ENCODE results near the gene NEK11.

NEK11 gene

GRCh38 chr3:131275556-131275955, 248.9 kb downstream of the NEK11 start:
- no peaks in the 10 kb centered on the region for H3K4me1 ChIP-seq (ENCODE audit: control insufficient read depth, insufficient read depth, low read length)
- no peaks in the 10 kb centered on the region for H3K9me3 ChIP-seq (ENCODE audit: control insufficient read depth, low read length)
- no peaks in the 10 kb centered on the region for H3K27me3 ChIP-seq (replicated peaks; ENCODE audit: control insufficient read depth, insufficient read depth, low read length)
- DNase-seq (ENCODE audit: low read depth) = no peak
- H3K9ac ChIP-seq (ENCODE audit: low read length) = no peak overlapping the region
- H3K4me3 ChIP-seq (ENCODE audit: low read length) = no peak overlapping the region
- H3K36me3 ChIP-seq (ENCODE audit: control insufficient read depth, insufficient read depth, low read length, severe bottlenecking) = no peaks in the 10 kb centered on the region

DNA sequence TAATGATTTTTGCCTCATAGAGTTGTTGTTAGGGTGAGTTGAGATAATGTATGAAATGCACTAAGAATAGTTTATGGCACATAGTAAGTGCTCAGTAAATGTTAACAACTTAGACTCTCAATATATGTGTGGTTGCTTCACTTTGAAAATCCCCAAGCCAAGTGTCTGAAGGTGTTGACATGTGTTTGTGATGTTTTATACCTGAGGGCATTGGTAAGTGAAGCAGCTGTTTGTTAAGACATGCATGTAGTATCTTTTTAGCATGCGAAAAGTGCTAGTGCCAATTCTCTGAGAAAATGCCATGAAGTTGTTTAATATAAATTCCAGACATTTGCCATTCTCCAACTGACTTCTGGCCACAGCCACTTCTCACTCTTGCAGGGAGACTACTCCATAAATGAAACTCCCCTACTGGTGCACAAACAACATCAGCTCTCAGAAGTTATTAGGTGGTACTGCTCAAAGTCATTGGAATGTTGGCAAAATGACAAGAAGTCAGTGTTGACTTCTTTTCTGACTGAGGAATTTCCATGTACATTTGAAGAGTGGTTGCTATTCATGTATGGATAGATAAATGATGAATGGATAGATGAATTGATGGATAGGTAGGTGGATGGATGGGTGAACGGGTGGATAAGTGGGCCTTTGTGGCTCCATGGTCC, 251.3 kb downstream of the NEK11 start:
- Histone ChIP-seq H3K9ac (ENCODE audit: low read length) (no peak overlapping the region), H3K9me3 (ENCODE audit: control insufficient read depth, low read length) (no peaks in the 10 kb centered on the region), H3K4me1 (ENCODE audit: control insufficient read depth, insufficient read depth, low read length) (no peaks in the 10 kb centered on the region), H3K4me3 (ENCODE audit: low read length) (no peak overlapping the region), H3K27me3 (replicated peaks; ENCODE audit: control insufficient read depth, insufficient read depth, low read length) (no peaks in the 10 kb centered on the region), H3K36me3 (ENCODE audit: control insufficient read depth, insufficient read depth, low read length, severe bottlenecking) (no peaks in the 10 kb centered on the region)
- peak; percentile 10 for DNase-seq (ENCODE audit: low read depth)

GRCh38 chr3:131279577-131279976, 252.9 kb downstream of the NEK11 start:
- Histone ChIP-seq H3K36me3 (ENCODE audit: control insufficient read depth, insufficient read depth, low read length, severe bottlenecking) (no peaks in the 10 kb centered on the region), H3K4me3 (ENCODE audit: low read length) (no peak overlapping the region), H3K9me3 (ENCODE audit: control insufficient read depth, low read length) (no peaks in the 10 kb centered on the region), H3K27me3 (replicated peaks; ENCODE audit: control insufficient read depth, insufficient read depth, low read length) (no peaks in the 10 kb centered on the region), H3K9ac (ENCODE audit: low read length) (no peak overlapping the region), H3K4me1 (ENCODE audit: control insufficient read depth, insufficient read depth, low read length) (no peaks in the 10 kb centered on the region)
- DNase-seq (ENCODE audit: low read depth) = no peak

- DNase-seq (ENCODE audit: low read depth) = no peak
- no peak overlapping the region for H3K4me3 ChIP-seq (ENCODE audit: low read length)
- H3K9ac ChIP-seq (ENCODE audit: low read length) = no peak overlapping the region
- H3K9me3 ChIP-seq (ENCODE audit: control insufficient read depth, low read length) = no peaks in the 10 kb centered on the region
- no peaks in the 10 kb centered on the region for H3K36me3 ChIP-seq (ENCODE audit: control insufficient read depth, insufficient read depth, low read length, severe bottlenecking)
- H3K27me3 ChIP-seq (replicated peaks; ENCODE audit: control insufficient read depth, insufficient read depth, low read length) = no peaks in the 10 kb centered on the region
- H3K4me1 ChIP-seq (ENCODE audit: control insufficient read depth, insufficient read depth, low read length) = no peaks in the 10 kb centered on the region
Measured at GRCh38 chr3:131282379-131282778, 255.7 kb downstream of the NEK11 start.

GRCh38 chr3:131282967-131283366, 256.3 kb downstream of the NEK11 start:
- Histone ChIP-seq H3K4me1 (ENCODE audit: control insufficient read depth, insufficient read depth, low read length) (no peaks in the 10 kb centered on the region), H3K4me3 (ENCODE audit: low read length) (no peak overlapping the region), H3K9ac (ENCODE audit: low read length) (no peak overlapping the region), H3K27me3 (replicated peaks; ENCODE audit: control insufficient read depth, insufficient read depth, low read length) (no peaks in the 10 kb centered on the region), H3K9me3 (ENCODE audit: control insufficient read depth, low read length) (no peaks in the 10 kb centered on the region), H3K36me3 (ENCODE audit: control insufficient read depth, insufficient read depth, low read length, severe bottlenecking) (no peaks in the 10 kb centered on the region)
- DNase-seq (ENCODE audit: low read depth) = no peak

DNA sequence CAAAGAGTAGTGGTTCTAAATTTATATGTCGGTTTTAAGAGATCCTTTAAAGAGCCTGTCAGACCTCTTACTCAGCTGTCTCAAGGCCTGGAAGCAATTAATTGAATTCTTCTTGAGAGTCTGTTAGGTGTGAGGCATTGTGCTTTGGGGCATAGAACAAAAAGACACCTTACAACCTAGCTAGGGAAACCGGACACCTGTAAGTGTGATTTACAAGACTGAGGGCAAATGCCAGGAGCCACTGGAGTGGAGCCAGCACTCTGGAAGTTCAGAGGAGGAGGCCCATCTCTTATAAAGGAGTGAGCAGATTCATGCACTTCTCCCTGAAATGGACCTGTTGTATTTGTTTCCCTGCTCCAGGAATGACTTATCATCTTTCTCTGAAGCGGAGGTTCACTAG, 257.2 kb downstream of the NEK11 start:
- H3K4me1 ChIP-seq (ENCODE audit: control insufficient read depth, insufficient read depth, low read length) = no peaks in the 10 kb centered on the region
- no peaks in the 10 kb centered on the region for H3K9me3 ChIP-seq (ENCODE audit: control insufficient read depth, low read length)
- no peaks in the 10 kb centered on the region for H3K27me3 ChIP-seq (replicated peaks; ENCODE audit: control insufficient read depth, insufficient read depth, low read length)
- H3K36me3 ChIP-seq (ENCODE audit: control insufficient read depth, insufficient read depth, low read length, severe bottlenecking) = no peaks in the 10 kb centered on the region
- H3K4me3 ChIP-seq (ENCODE audit: low read length) = no peak overlapping the region
- H3K9ac ChIP-seq (ENCODE audit: low read length) = no peak overlapping the region
- no peak for DNase-seq (ENCODE audit: low read depth)

GRCh38 chr3:131284302-131284701, 257.6 kb downstream of the NEK11 start:
- H3K4me1 ChIP-seq (ENCODE audit: control insufficient read depth, insufficient read depth, low read length) = no peaks in the 10 kb centered on the region
- no peak for DNase-seq (ENCODE audit: low read depth)
- no peak overlapping the region for H3K9ac ChIP-seq (ENCODE audit: low read length)
- no peaks in the 10 kb centered on the region for H3K9me3 ChIP-seq (ENCODE audit: control insufficient read depth, low read length)
- H3K4me3 ChIP-seq (ENCODE audit: low read length) = no peak overlapping the region
- no peaks in the 10 kb centered on the region for H3K27me3 ChIP-seq (replicated peaks; ENCODE audit: control insufficient read depth, insufficient read depth, low read length)
- H3K36me3 ChIP-seq (ENCODE audit: control insufficient read depth, insufficient read depth, low read length, severe bottlenecking) = no peaks in the 10 kb centered on the region

GRCh38 chr3:131285456-131285855, 258.8 kb downstream of the NEK11 start:
- H3K9ac ChIP-seq (ENCODE audit: low read length) = no peak overlapping the region
- H3K9me3 ChIP-seq (ENCODE audit: control insufficient read depth, low read length) = no peaks in the 10 kb centered on the region
- H3K27me3 ChIP-seq (replicated peaks; ENCODE audit: control insufficient read depth, insufficient read depth, low read length) = no peaks in the 10 kb centered on the region
- H3K4me3 ChIP-seq (ENCODE audit: low read length) = no peak overlapping the region
- DNase-seq (ENCODE audit: low read depth) = no peak
- H3K36me3 ChIP-seq (ENCODE audit: control insufficient read depth, insufficient read depth, low read length, severe bottlenecking) = no peaks in the 10 kb centered on the region
- no peaks in the 10 kb centered on the region for H3K4me1 ChIP-seq (ENCODE audit: control insufficient read depth, insufficient read depth, low read length)

DNA sequence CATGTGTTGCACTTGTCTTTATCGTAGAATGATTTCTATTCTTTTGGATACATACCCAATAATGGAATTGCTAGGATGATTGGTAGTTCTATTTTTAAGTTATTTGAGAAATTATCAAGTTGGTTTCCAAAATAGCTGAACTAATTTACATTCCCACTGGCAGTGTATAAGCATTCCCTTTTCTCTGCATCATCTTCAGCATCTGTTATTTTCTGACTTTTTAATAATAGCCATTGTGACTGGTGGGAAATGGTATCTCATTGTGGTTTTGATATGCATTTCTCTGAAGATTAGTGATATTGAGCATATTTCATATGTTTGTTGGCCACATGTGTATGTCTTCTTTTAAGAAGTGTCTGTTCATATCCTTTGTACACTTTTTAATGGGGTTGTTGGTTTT, 273.2 kb downstream of the NEK11 start:
- no peaks in the 10 kb centered on the region for H3K4me1 ChIP-seq (ENCODE audit: control insufficient read depth, insufficient read depth, low read length)
- no peak for DNase-seq (ENCODE audit: low read depth)
- no peaks in the 10 kb centered on the region for H3K27me3 ChIP-seq (replicated peaks; ENCODE audit: control insufficient read depth, insufficient read depth, low read length)
- no peak overlapping the region for H3K4me3 ChIP-seq (ENCODE audit: low read length)
- H3K36me3 ChIP-seq (ENCODE audit: control insufficient read depth, insufficient read depth, low read length, severe bottlenecking) = no peaks in the 10 kb centered on the region
- H3K9ac ChIP-seq (ENCODE audit: low read length) = no peak overlapping the region
- H3K9me3 ChIP-seq (ENCODE audit: control insufficient read depth, low read length) = no peaks in the 10 kb centered on the region

DNA sequence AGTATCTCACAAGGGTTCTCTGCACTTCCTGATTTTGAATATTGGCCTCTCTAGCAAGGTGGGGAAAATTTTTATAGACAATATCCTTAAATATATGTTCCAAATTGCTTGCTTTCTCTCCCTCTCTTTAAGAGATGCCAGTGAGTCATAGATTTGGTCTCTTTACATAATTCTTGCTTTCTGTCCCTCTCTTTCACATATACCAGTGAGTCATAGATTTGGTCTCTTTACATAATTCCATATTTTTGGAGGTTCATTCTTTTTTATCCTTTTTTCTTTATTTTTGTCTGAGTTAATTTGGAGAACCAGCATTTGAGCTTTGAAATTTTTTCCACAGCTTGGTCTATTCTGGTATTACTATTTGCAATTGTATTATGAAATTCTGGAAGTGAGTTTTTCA, 277.2 kb downstream of the NEK11 start:
- Histone ChIP-seq H3K9me3 (ENCODE audit: control insufficient read depth, low read length) (no peaks in the 10 kb centered on the region), H3K4me1 (ENCODE audit: control insufficient read depth, insufficient read depth, low read length) (no peaks in the 10 kb centered on the region), H3K27me3 (replicated peaks; ENCODE audit: control insufficient read depth, insufficient read depth, low read length) (no peaks in the 10 kb centered on the region), H3K9ac (ENCODE audit: low read length) (no peak overlapping the region), H3K36me3 (ENCODE audit: control insufficient read depth, insufficient read depth, low read length, severe bottlenecking) (no peaks in the 10 kb centered on the region), H3K4me3 (ENCODE audit: low read length) (no peak overlapping the region)
- DNase-seq (ENCODE audit: low read depth) = peak; percentile 48

- H3K9me3 ChIP-seq (ENCODE audit: control insufficient read depth, low read length) = no peaks in the 10 kb centered on the region
- H3K4me3 ChIP-seq (ENCODE audit: low read length) = no peak overlapping the region
- no peak overlapping the region for H3K9ac ChIP-seq (ENCODE audit: low read length)
- H3K36me3 ChIP-seq (ENCODE audit: control insufficient read depth, insufficient read depth, low read length, severe bottlenecking) = no peaks in the 10 kb centered on the region
- no peaks in the 10 kb centered on the region for H3K4me1 ChIP-seq (ENCODE audit: control insufficient read depth, insufficient read depth, low read length)
- no peak for DNase-seq (ENCODE audit: low read depth)
- H3K27me3 ChIP-seq (replicated peaks; ENCODE audit: control insufficient read depth, insufficient read depth, low read length) = no peaks in the 10 kb centered on the region
Measured at GRCh38 chr3:131304890-131305289, 278.2 kb downstream of the NEK11 start.

GRCh38 chr3:131306242-131306641, 279.6 kb downstream of the NEK11 start:
- Histone ChIP-seq H3K9me3 (ENCODE audit: control insufficient read depth, low read length) (no peaks in the 10 kb centered on the region), H3K9ac (ENCODE audit: low read length) (no peak overlapping the region), H3K4me3 (ENCODE audit: low read length) (no peak overlapping the region), H3K27me3 (replicated peaks; ENCODE audit: control insufficient read depth, insufficient read depth, low read length) (no peaks in the 10 kb centered on the region), H3K4me1 (ENCODE audit: control insufficient read depth, insufficient read depth, low read length) (no peaks in the 10 kb centered on the region), H3K36me3 (ENCODE audit: control insufficient read depth, insufficient read depth, low read length, severe bottlenecking) (no peaks in the 10 kb centered on the region)
- DNase-seq (ENCODE audit: low read depth) = no peak
